Parathyroid adenoma (tissue), 2 donors: Measurements from ENCODE around the gene COQ7.

ENCODE experiments used
- H2AFZ ChIP-seq: fragments of 300-600 bp; sonication (generic); one replicate; pipeline ENCODE4 v1.7.0; 2017; ENCODE audit warnings: antibody characterized with exemption, mild to moderate bottlenecking
- H3K27ac ChIP-seq: fragments of 300-600 bp; sonication (generic); one replicate; pipeline ENCODE4 v1.7.0; 2017
- H3K27me3 ChIP-seq: fragments of 300-600 bp; sonication (generic); one replicate; pipeline ENCODE4 v1.7.0; 2017; ENCODE audit warnings: low read length; ENCODE audit not compliant: control insufficient read depth, insufficient read depth
- H3K36me3 ChIP-seq: fragments of 300-600 bp; sonication (generic); one replicate; pipeline ENCODE4 v1.7.0; 2017; ENCODE audit warnings: low read length; ENCODE audit not compliant: control insufficient read depth, insufficient read depth
- H3K4me1 ChIP-seq: fragments of 300-600 bp; sonication (generic); one replicate; pipeline ENCODE4 v1.7.0; 2017; ENCODE audit warnings: control low read depth
- H3K4me2 ChIP-seq: fragments of 300-600 bp; sonication (generic); one replicate; pipeline ENCODE4 v1.7.0; 2017; ENCODE audit warnings: low read length
- H3K4me3 ChIP-seq: fragments of 300-600 bp; sonication (generic); one replicate; pipeline ENCODE4 v1.7.0; 2017; ENCODE audit warnings: low read depth, low read length
- H3K79me2 ChIP-seq: fragments of 300-600 bp; sonication (generic); one replicate; pipeline ENCODE4 v1.7.0; 2017; ENCODE audit warnings: control low read depth
- H3K9ac ChIP-seq: fragments of 300-600 bp; sonication (generic); one replicate; pipeline ENCODE4 v1.7.0; 2017; ENCODE audit warnings: mild to moderate bottlenecking
- H3K9me3 ChIP-seq: fragments of 300-600 bp; sonication (generic); one replicate; pipeline ENCODE4 v1.7.0; 2017; ENCODE audit warnings: low read length; ENCODE audit not compliant: control insufficient read depth
- TF ChIP-seq, protein P1 (sequence below): fragments of 300-600 bp; sonication (generic); IDR thresholded peaks from one replicate; pipeline ENCODE4 v1.7.0; 2017; ENCODE audit warnings: antibody characterized with exemption, mild to moderate bottlenecking
- donor health status: primary hyperparathyroidism.

The COQ7 gene

DNA sequence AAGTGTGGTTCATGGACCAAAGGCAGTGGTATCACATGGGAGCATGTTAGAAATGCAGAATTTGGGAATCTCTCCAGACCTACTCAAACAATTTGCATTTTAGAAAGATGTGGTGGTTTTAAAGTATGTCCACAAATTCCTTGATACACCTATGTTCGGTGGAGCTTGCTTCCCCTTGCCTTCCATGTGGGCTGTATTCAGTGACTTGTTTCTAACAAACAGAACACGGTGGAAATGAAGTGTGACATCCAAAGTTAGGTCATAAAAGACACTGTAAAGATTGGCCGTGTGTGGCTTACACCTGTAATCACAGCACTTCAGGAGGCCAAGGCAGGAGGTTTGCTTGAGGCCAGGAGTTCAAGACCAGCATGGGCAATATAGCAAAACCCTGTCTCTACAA is 16.7 kb downstream of the COQ7 start:
- no peak overlapping the region for H2AFZ ChIP-seq
- H3K9ac ChIP-seq = no peak overlapping the region
- TF ChIP-seq, protein P1, sequence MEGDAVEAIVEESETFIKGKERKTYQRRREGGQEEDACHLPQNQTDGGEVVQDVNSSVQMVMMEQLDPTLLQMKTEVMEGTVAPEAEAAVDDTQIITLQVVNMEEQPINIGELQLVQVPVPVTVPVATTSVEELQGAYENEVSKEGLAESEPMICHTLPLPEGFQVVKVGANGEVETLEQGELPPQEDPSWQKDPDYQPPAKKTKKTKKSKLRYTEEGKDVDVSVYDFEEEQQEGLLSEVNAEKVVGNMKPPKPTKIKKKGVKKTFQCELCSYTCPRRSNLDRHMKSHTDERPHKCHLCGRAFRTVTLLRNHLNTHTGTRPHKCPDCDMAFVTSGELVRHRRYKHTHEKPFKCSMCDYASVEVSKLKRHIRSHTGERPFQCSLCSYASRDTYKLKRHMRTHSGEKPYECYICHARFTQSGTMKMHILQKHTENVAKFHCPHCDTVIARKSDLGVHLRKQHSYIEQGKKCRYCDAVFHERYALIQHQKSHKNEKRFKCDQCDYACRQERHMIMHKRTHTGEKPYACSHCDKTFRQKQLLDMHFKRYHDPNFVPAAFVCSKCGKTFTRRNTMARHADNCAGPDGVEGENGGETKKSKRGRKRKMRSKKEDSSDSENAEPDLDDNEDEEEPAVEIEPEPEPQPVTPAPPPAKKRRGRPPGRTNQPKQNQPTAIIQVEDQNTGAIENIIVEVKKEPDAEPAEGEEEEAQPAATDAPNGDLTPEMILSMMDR = no peak

GRCh38 chr16:19084879-19085278 is 17.5 kb downstream of the COQ7 start:
- no peak overlapping the region for H2AFZ ChIP-seq
- H3K4me1 ChIP-seq = no peaks in the 10 kb centered on the region
- H3K27me3 ChIP-seq = no peaks in the 10 kb centered on the region
- H3K79me2 ChIP-seq = no peaks in the 10 kb centered on the region
- H3K27ac ChIP-seq = no peak overlapping the region
- no peak overlapping the region for H3K9ac ChIP-seq
- no peak overlapping the region for H3K4me3 ChIP-seq
- no peaks in the 10 kb centered on the region for H3K36me3 ChIP-seq
- TF ChIP-seq, protein P1 = no peak
- H3K9me3 ChIP-seq = no peaks in the 10 kb centered on the region
- no peak overlapping the region for H3K4me2 ChIP-seq

More for the DNA sequence above, 16.7 kb downstream of the COQ7 start:
- Histone ChIP-seq H3K4me2 (no peak overlapping the region), H3K4me1 (no peaks in the 10 kb centered on the region), H3K4me3 (no peak overlapping the region), H3K36me3 (no peaks in the 10 kb centered on the region), H3K9me3 (no peaks in the 10 kb centered on the region), H3K27me3 (no peaks in the 10 kb centered on the region), H3K79me2 (no peaks in the 10 kb centered on the region), H3K27ac (no peak overlapping the region)

- no peaks in the 10 kb centered on the region for H3K9me3 ChIP-seq
- TF ChIP-seq, protein P1 = no peak
- no peaks in the 10 kb centered on the region for H3K4me1 ChIP-seq
- H3K79me2 ChIP-seq = no peaks in the 10 kb centered on the region
- no peaks in the 10 kb centered on the region for H3K36me3 ChIP-seq
- peak overlapping the region; percentile 91 for H3K4me2 ChIP-seq
- no peaks in the 10 kb centered on the region for H3K27me3 ChIP-seq
- no peak overlapping the region for H3K9ac ChIP-seq
- peak overlapping the region; percentile 55 for H3K4me3 ChIP-seq
- peak overlapping the region; percentile 91 for H2AFZ ChIP-seq
- no peak overlapping the region for H3K27ac ChIP-seq
Measured at GRCh38 chr16:19085679-19086200, 18.3 kb downstream of the COQ7 start.

DNA sequence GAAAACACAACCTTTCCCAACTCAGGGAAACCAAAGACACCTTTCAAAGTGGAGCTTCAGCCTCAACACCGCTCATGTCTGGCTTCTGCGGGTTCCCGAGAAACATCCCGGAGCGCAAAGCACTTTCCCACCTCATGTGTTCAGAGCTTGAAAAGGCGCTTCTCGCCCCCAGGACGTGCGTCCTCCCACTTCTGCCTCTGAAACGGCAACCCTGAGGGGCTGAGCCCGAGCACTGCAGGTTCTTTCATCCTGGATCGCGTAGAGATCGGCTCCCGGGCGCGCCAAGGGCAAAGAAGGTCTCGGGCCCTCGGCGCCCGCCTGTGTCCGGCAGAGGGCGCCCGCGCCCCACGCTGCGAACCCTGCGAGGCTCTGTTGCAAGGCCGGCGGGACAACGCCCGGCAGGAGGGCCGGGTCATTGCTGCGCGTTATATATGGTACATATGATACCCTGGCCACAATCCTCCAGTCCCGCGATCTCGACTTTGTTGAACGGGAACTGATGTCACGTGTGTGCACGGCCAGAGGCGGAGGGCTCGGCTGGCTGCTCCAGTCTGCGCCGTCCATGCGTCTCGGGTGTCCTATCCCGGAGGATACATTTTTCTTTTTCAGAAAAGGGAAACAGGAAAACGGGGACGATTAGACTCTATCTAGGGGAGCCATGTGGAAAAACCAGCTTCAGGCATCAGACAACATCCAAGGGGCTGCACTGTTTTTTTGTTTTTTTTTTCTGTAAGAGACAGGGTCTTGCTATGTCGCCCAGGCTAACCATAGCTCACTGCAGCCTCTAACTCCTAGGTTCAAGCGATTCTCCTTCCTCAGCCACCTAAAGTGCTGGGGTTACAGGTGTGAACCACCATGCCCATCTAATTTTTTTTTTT is 19.1 kb downstream of the COQ7 start:
- H3K27ac ChIP-seq = no peak overlapping the region
- peak overlapping the region; percentile 55 for H3K4me3 ChIP-seq
- H3K9me3 ChIP-seq = no peaks in the 10 kb centered on the region
- H3K4me1 ChIP-seq = no peaks in the 10 kb centered on the region
- H3K4me2 ChIP-seq = peak overlapping the region; percentile 91
- H3K27me3 ChIP-seq = no peaks in the 10 kb centered on the region
- H3K9ac ChIP-seq = no peak overlapping the region
- TF ChIP-seq, protein P1 = peak; percentile 100
- H3K36me3 ChIP-seq = no peaks in the 10 kb centered on the region
- peak overlapping the region; percentile 91 for H2AFZ ChIP-seq
- H3K79me2 ChIP-seq = no peaks in the 10 kb centered on the region
